ENCODE data around the gene MYO16.

GRCh38 chr13:108618233-108618632 lies 11.2 kb upstream of the MYO16 start:
- TF ChIP-seq, protein P1, sequence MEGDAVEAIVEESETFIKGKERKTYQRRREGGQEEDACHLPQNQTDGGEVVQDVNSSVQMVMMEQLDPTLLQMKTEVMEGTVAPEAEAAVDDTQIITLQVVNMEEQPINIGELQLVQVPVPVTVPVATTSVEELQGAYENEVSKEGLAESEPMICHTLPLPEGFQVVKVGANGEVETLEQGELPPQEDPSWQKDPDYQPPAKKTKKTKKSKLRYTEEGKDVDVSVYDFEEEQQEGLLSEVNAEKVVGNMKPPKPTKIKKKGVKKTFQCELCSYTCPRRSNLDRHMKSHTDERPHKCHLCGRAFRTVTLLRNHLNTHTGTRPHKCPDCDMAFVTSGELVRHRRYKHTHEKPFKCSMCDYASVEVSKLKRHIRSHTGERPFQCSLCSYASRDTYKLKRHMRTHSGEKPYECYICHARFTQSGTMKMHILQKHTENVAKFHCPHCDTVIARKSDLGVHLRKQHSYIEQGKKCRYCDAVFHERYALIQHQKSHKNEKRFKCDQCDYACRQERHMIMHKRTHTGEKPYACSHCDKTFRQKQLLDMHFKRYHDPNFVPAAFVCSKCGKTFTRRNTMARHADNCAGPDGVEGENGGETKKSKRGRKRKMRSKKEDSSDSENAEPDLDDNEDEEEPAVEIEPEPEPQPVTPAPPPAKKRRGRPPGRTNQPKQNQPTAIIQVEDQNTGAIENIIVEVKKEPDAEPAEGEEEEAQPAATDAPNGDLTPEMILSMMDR (IDR thresholded peaks at IDR 0.05): no peak
- TF ChIP-seq POLR2A (IDR thresholded peaks at IDR 0.05) (no peak), POLR2AphosphoS5 (IDR thresholded peaks at IDR 0.05) (no peak), EP300 (IDR thresholded peaks at IDR 0.05) (no peak)

Measured in gastroesophageal sphincter (tissue), 3 donors.